HG03457 (cell line): Measurements from ENCODE around the gene LAMB1.

ENCODE experiments used
- ATAC-seq: cut with Tn5 transposase; IDR thresholded peaks from one replicate; pipeline ENCODE4 v1.9.1; 2021; ENCODE audit warnings: moderate number of reproducible peaks; ENCODE audit not compliant: unreplicated experiment

LAMB1 gene

DNA sequence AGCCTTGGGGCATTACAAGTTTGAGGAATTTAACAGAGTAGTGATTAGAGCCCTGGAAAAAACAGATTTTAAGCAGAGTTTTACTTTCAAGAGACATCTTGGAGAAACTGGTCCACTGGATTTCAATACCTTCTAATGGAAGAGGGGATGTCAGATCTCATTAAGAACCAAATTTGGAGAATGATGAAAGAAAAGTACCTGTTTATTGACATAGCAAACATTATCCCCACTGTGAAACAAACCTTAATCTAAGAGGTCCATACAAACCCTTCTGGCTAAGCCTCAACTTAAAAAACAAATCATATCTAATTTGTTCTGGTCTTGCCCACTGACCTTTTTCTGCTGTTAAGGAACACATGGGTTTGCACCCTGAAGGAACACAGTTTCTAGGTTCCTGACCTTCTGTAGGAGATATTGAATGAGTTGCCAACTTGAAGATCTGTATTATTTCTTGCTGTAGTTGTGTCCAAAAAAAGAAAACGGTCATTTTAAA, 53.5 kb downstream of the LAMB1 start:
- no peak for ATAC-seq

- ATAC-seq = no peak
Measured at GRCh38 chr7:107948645-107949442, 54.1 kb downstream of the LAMB1 start.

- no peak for ATAC-seq
Measured at GRCh38 chr7:107946881-107947280, 56.1 kb downstream of the LAMB1 start.

- ATAC-seq = no peak
Measured at GRCh38 chr7:107946451-107946850, 56.5 kb downstream of the LAMB1 start.

DNA sequence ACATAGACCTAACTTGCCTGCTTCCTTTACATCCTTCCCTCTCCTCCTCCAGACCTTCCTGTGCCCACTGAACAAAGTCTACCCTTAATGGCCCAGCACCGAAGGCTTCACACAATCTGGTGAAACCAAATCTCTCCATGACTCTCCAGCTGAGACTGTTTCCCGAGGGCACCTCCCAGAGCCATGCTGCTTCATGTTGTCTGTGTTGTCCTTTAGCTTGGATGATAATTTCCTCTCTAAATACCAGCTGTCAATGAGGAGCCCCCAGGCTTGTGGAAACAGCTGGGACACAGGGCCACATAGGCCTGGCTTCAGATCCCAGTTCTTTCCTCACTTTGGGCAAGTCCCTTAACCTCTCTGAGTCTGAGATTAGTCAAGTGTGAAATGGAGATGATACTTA, 57.6 kb downstream of the LAMB1 start:
- ATAC-seq = no peak

DNA sequence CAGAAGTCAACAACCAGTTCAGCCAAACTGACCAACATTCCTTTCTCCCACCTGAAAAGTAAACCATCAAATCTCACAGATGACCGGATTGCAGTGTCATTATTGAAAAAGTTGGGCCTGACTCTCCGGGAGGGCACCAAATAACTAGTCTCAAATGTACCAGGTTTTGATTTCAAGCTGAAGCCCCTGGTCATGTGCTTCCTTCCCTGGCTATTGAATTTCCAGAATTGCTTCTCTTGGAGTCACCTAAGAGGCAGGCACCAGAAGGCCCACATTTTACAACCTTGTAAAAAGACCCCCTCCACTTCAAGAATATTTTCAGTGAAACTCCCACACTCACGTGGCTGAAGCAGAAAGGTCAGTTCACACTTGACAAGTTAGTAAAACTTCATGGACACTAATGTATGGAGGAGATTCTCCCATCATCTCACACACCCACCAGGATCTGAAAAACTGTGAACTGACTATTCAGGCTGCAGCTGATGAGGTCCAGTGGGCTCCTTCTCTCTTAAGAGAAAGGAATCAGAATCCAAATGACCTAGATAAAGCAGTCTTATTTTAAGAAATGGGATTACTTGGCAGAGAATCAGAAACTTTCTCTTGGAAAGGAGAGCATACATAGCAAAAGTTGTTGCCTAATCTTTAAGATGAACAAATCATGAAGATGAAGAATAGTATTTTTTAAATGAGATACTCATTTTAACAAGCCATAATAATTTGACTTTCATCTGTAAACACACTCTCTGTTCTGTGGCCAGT, 58.4 kb downstream of the LAMB1 start:
- ATAC-seq = no peak

- ATAC-seq = no peak
Measured at GRCh38 chr7:107943018-107943417, 59.9 kb downstream of the LAMB1 start.

- no peak for ATAC-seq
Measured at GRCh38 chr7:107940951-107941350, 62.0 kb downstream of the LAMB1 start.

DNA sequence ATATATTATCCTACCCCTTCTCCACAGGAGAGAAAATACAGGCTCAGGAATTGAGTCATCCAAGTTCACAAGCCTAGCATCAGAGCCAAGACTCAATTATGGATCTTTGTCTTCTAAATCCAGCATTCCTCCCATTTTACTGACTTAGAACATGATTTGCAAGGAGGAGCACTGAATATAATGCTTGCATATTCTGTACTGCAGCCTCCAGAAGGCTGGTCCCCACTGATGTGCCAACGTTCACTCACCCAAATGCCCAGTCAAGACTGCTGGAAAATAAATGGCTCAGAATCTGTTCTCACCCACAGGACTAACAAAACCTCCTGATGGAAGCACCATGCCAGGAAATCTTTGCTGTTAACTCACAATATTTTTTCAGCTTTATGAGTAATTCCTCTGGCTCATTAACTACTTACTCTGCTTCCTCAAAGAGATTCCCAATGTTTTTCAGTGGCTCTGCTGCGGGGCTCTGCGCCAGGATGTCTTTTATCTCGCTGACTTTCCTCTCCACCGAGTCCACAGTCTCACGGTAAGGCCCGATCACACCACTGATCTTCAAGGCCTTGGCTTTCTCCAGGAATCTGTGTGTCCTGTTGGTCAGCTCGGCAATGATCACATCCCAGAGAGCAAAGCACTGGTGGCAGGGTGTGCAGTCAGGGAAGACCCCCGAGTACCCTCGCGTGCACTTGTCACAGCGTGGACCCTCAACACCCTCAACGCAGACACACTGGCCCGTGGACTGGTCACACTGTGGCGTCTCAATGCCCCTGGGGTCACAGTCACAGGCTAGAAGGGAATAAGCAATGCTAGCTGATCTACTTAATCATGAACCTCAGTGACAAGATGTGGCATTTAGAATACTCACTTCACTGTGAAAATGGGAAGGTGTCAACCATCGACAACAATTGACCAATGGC, 63.1 kb downstream of the LAMB1 start:
- no peak for ATAC-seq

GRCh38 chr7:107938456-107939250, 64.3 kb downstream of the LAMB1 start:
- ATAC-seq = no peak

GRCh38 chr7:107937531-107937930, 65.4 kb downstream of the LAMB1 start:
- ATAC-seq = no peak

GRCh38 chr7:107936312-107936711, 66.6 kb downstream of the LAMB1 start:
- ATAC-seq = no peak

DNA sequence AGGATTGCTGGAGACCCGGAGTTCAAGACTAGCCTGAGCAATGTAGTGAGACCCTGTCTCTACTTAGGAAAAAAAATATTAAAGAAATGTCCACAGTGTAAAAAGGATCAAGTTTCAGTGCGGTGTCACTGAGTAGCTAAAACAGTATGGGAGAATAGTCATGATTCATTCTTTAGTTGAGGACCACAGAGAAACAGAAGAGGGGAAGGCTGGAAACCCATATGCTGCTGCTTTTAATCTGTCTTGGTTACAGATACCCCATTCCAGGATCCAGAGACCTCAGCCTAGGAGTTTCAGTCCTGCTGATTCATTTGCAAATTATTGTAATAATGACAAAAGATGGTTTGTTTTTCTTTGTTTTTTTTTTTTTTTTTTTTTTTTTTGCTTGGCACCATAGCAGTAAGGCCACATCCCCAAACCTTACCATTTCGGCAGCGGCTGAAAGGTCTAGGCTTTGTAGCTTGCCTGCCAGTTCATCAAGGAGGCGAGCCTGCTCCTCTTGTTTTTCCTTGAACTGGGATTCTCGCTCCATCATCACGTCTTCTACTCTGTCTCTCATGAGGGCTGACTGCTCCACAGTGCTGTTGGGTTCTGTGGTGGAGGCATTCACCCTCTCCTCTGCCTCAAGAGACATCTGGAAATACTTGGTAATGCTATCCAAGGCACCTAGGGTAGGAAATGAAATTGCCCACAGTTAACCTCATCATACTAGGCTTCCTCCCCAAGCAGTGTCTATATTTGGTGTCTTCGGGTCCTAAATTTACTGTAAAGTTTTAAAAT, 67.8 kb downstream of the LAMB1 start:
- ATAC-seq = no peak

GRCh38 chr7:107933386-107934013, 69.5 kb downstream of the LAMB1 start:
- ATAC-seq = no peak

GRCh38 chr7:107932805-107933204, 70.2 kb downstream of the LAMB1 start:
- no peak for ATAC-seq

GRCh38 chr7:107931740-107932515, 71.0 kb downstream of the LAMB1 start:
- ATAC-seq = no peak

GRCh38 chr7:107926481-107926880, 76.5 kb downstream of the LAMB1 start:
- no peak for ATAC-seq

GRCh38 chr7:107924841-107925504, 78.0 kb downstream of the LAMB1 start:
- peak; percentile 78 for ATAC-seq
